NCI-H2107 treated with DMSO at 0.1 percent for 48 hours (cell line): Measurements from ENCODE around the gene ALK.

ENCODE experiments used
- DNase-seq: peaks from one replicate; lab custom pipeline; 2025; ENCODE audit not compliant: unreplicated experiment; lab: John Stamatoyannopoulos, UW

Gene ALK

GRCh38 chr2:29239209-29239960 is 682.0 kb downstream of the ALK start:
- DNase-seq = no peak

- DNase-seq = no peak
Observed at GRCh38 chr2:29238497-29238896, 682.9 kb downstream of the ALK start.

GRCh38 chr2:29236074-29236473 is 685.3 kb downstream of the ALK start:
- DNase-seq = no peak

- no peak for DNase-seq
Observed at GRCh38 chr2:29235411-29235810, 686.0 kb downstream of the ALK start.

- no peak for DNase-seq
Observed at GRCh38 chr2:29233428-29233827, 688.0 kb downstream of the ALK start.

GRCh38 chr2:29232041-29232440 is 689.3 kb downstream of the ALK start:
- DNase-seq = no peak

GRCh38 chr2:29229640-29230039 is 691.7 kb downstream of the ALK start:
- DNase-seq = no peak

GRCh38 chr2:29228947-29229346 is 692.4 kb downstream of the ALK start:
- DNase-seq = no peak

- DNase-seq = no peak
Observed at GRCh38 chr2:29227935-29228675, 693.3 kb downstream of the ALK start.

GRCh38 chr2:29226808-29227207 is 694.6 kb downstream of the ALK start:
- DNase-seq = no peak

GRCh38 chr2:29226375-29226774 is 695.0 kb downstream of the ALK start:
- DNase-seq = no peak

GRCh38 chr2:29225814-29226213 is 695.6 kb downstream of the ALK start:
- DNase-seq = no peak

GRCh38 chr2:29224693-29225551 is 696.5 kb downstream of the ALK start:
- no peak for DNase-seq

GRCh38 chr2:29223851-29224692 is 697.3 kb downstream of the ALK start:
- peak; percentile 15 for DNase-seq

- DNase-seq = no peak
Observed at GRCh38 chr2:29223257-29223656, 698.1 kb downstream of the ALK start.

GRCh38 chr2:29222381-29223179 is 698.8 kb downstream of the ALK start:
- no peak for DNase-seq

- no peak for DNase-seq
Observed at GRCh38 chr2:29220506-29221270, 700.7 kb downstream of the ALK start.

- DNase-seq = no peak
Observed at GRCh38 chr2:29219374-29219773, 702.0 kb downstream of the ALK start.

GRCh38 chr2:29218550-29219125 is 702.7 kb downstream of the ALK start:
- DNase-seq = no peak
